SU-DHL-6 (cell line): ENCODE results near the gene KLRD1.

Experiments
- EZH2phosphoT487 ChIP-seq: fragments of 200-600 bp; sonication (generic), shearing (Covaris generic); conservative IDR thresholded peaks from 2 replicates; pipeline ENCODE4 v1.6.1; 2018; ENCODE audit warnings: mild to moderate bottlenecking, antibody characterized with exemption, low read length, moderate library complexity, mixed read lengths
- TF ChIP-seq, protein P1 (sequence below): fragments of 200-600 bp; sonication (generic); IDR thresholded peaks from one replicate; pipeline ENCODE4 v1.5.1; 2017; ENCODE audit warnings: antibody characterized with exemption, mild to moderate bottlenecking, low read length, moderate library complexity; ENCODE audit not compliant: insufficient read depth, poor library complexity, severe bottlenecking

DNA sequence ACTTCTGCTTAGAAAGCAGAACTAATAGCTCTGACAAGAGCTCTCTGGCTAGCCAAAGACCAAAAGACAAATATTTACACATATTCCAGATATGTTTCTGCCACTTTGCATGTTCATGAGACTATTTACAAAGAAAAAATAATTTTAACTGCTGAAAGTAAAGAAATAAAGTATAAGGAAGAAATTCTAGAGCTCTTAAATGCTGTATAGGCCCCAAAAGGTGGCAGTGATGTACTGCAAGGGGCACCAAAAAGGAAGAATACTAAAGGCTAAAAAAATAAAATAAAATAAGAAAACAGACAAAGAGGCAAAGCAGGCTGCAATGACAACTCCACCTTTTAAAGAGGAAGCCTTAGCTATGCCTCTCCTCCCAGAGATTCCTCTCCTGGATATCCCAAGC is 59.2 kb downstream of the KLRD1 start:
- TF ChIP-seq, protein P1, sequence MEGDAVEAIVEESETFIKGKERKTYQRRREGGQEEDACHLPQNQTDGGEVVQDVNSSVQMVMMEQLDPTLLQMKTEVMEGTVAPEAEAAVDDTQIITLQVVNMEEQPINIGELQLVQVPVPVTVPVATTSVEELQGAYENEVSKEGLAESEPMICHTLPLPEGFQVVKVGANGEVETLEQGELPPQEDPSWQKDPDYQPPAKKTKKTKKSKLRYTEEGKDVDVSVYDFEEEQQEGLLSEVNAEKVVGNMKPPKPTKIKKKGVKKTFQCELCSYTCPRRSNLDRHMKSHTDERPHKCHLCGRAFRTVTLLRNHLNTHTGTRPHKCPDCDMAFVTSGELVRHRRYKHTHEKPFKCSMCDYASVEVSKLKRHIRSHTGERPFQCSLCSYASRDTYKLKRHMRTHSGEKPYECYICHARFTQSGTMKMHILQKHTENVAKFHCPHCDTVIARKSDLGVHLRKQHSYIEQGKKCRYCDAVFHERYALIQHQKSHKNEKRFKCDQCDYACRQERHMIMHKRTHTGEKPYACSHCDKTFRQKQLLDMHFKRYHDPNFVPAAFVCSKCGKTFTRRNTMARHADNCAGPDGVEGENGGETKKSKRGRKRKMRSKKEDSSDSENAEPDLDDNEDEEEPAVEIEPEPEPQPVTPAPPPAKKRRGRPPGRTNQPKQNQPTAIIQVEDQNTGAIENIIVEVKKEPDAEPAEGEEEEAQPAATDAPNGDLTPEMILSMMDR, result no peak
- TF ChIP-seq EZH2phosphoT487, result no peak
